Lung microvascular endothelial cell (primary cell): Measurements from ENCODE around the gene CCDC157. TPM values are rescaled to one million over a fixed set of nuclear protein-coding genes. Genes with fewer than 3 reads are reported as not detected.

Source experiments
- total RNA-seq: library from RNA; depleted of rRNA; stranded (reverse); fragments of >200 nt; gene quantifications from 2 replicates; pipeline ENCODE4 v1.2.1, GENCODE V29; 2014

CCDC157 gene
- total RNA-seq, 1 donor from 2014 or later: 1.4 TPM

Other genes starting within 250 kb of the CCDC157 start
- gene LIF, start 110.2 kb upstream of the CCDC157 start, total RNA-seq: 0.20 and 0.22 TPM in 2 replicates
- not detected in 2 replicates for gene OSM, start 90.2 kb upstream of the CCDC157 start, total RNA-seq
- gene CASTOR1, start 67.5 kb upstream of the CCDC157 start, total RNA-seq: 5.0 and 6.5 TPM in 2 replicates
- 5.9 and 8.9 TPM in 2 replicates for gene TBC1D10A, start 30.1 kb upstream of the CCDC157 start, total RNA-seq
- 14.6 and 15.5 TPM in 2 replicates for gene SF3A1, start 113 bp upstream of the CCDC157 start, total RNA-seq
- gene RNF215, start 30.4 kb downstream of the CCDC157 start, total RNA-seq: 12.0 and 23.8 TPM in 2 replicates
- gene SEC14L2, start 40.0 kb downstream of the CCDC157 start, total RNA-seq: 7.8 and 8.1 TPM in 2 replicates
- gene MTFP1, start 68.8 kb downstream of the CCDC157 start, total RNA-seq: 17.7 and 24.0 TPM in 2 replicates
- gene SEC14L3, start 115.0 kb downstream of the CCDC157 start, total RNA-seq: not detected in 2 replicates
- not detected in 2 replicates for gene SEC14L4, start 148.7 kb downstream of the CCDC157 start, total RNA-seq
- not detected in 2 replicates for gene SEC14L6, start 189.7 kb downstream of the CCDC157 start, total RNA-seq
- under 0.01 TPM in 1 of 2 replicates, not detected in the other for gene GAL3ST1, start 217.7 kb downstream of the CCDC157 start, total RNA-seq
- gene PES1, start 234.9 kb downstream of the CCDC157 start, total RNA-seq: 56.2 and 61.1 TPM in 2 replicates